NOMO-1 treated with dmso at 0.1 percent for 144 hours (cell line): ENCODE data around the gene GPR25.
A peak's percentile ranks its signal among the peaks of the same experiment; 100 is the strongest.

Experiments used
- DNase-seq: peaks from one replicate; lab custom pipeline; 2025; ENCODE audit not compliant: unreplicated experiment; lab: John Stamatoyannopoulos, UW

Gene GPR25, protein sequence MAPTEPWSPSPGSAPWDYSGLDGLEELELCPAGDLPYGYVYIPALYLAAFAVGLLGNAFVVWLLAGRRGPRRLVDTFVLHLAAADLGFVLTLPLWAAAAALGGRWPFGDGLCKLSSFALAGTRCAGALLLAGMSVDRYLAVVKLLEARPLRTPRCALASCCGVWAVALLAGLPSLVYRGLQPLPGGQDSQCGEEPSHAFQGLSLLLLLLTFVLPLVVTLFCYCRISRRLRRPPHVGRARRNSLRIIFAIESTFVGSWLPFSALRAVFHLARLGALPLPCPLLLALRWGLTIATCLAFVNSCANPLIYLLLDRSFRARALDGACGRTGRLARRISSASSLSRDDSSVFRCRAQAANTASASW

DNA sequence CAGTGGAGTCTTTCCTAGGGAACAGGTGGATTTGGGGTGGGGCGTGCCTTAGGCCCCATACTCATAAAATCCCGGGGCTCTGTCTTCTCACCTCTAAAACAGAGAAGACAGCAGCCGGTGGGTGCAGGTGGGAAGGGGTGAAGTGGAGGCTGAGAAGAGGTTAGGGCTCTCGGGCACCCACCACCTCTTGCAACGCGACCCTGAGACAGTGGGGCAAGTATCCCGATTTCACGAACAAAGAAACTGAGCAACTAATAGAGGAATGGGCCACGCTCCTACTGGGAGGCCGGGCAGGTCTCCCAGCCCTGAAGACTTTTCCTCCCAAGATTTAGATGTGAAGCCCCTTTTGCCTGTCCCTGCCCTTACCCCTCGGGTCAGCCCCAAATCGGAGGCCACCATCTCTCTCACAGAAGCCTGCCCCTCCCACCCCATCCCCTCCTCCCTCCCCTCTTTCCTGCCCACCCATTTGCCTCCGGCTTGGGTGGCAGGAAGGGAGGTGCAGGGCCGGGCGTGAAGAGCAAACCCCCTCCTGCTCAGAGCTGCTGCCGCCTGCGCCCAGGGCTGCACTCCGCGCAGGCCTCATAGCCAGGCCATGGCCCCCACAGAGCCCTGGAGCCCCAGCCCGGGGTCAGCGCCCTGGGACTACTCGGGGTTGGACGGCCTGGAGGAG is at the start of gene GPR25:
Gene GPR25, plus strand, starts transcription at position 536 of the 670 bp plus-strand sequence. Its CDS starts 57 bp downstream, at position 593.
- DNase-seq: no peak

DNA sequence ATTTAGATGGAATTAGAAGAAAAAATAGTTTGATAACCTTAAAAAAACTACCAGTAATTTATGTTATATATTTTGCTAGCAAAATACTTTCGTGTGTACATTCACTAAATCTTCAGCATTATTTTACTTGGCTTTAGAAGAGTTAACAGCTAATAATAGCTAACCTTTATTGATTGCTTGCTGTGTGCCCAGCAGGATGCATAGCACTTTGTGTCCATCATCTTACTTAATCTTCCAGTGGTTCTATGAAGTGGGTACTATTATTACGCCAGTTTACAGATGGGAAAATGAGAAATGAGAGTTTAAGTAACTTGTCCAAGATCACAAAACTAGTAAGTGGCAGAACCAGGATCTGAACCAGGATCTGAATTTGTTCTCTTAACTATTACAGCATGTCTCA is 41.7 kb upstream of the GPR25 start:
- DNase-seq: no peak

DNA sequence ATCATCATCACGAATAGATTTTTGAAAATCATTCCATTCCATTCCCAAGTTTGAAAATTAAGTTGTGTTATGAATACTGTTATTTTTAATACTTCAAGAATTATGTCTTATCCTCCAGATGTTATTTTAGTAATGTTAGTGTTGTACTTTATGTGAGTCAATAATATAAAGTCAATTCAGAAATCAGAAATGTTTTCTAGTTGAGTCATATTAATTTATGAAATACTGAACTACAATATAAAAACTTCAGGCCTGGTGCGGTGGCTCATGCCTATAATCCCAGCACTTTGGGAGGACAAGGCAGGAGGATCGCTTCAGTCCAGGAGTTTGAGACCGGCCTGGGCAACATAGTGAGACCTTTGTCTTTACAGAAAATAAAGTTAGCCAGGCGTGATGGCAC is 38.4 kb upstream of the GPR25 start:
- DNase-seq: no peak

DNA sequence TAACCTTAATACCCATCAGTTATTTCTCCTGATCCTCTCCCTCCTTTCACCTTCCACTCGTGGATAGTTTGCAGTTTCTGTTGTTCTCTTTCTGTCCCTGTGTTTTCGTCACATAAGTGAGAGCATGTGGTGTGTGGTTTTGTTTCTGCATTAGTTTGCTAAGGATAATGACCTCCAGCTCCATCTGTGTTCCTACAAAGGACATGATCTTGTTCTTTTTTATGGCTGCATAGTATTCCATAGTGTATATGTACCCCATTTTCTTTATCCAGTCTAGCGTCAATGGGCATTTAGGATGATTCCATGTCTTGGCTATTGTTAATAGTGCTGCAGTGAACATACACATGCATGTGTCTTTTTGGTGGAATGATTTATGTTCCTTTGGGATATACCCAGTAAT is 36.6 kb upstream of the GPR25 start:
- no peak for DNase-seq

DNA sequence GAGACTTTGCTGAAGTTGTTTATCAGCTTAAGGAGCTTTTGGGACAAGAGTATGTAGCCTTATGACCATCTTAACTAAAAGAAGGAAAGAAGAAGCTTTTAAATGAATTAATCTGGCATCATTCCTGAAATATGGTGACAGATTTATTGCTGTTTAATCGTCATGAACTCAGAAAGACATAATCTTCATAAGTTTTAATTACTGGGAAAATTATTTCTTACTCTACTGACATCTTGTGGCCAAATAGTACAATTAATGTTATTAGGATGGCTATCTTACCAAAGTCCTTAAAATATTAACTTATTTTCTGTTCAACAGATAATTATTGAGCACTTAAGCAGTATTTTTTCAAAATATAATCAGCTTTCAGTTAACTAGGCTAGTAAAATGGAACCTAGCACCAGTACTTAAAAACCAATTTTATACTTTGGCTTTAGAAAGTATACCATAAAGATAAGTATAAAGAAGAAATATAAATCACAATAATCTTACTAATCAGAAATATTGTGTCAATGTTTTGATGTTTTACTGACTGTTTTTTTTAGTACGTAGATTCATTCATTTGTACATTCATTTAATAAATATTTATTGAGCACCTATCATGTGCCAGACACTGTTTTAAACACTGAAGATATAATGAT is 34.7 kb upstream of the GPR25 start:
- DNase-seq: no peak

DNA sequence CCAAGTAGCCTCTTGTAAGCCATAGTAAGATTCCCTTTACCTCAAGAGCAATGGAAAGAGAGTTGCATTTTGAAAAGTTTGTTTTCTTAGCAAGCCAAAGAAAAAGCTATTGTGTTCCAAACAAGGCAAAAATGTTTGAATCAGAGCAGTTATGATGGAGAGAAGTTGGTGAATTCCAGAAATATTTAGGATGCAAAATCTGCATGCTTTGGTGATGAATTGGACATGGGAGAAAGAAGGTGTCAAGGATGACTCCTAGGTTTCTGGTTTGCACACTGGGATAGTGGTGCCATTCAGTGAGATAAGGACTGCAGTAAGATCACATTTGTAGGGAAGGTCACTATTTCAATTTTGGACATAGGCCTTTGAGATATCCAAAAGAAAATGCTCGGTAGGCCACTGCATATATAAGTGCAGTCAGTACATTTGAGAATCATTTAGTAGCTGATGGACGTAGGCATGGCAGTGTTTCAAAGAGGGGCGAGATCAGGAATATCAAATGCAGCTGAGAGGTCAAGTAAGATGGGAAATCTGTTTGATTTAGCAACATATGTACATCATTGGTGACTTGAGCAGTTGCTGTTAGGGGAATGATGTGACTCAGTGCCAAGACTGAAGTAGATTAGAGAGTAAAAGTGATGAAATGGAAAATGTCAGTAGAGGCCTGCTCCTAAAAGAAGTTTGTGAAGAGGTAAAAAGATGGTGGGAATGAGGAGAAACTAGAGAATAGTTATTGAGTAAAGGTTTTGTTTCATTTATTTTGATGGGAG is 33.9 kb upstream of the GPR25 start:
- DNase-seq: no peak

DNA sequence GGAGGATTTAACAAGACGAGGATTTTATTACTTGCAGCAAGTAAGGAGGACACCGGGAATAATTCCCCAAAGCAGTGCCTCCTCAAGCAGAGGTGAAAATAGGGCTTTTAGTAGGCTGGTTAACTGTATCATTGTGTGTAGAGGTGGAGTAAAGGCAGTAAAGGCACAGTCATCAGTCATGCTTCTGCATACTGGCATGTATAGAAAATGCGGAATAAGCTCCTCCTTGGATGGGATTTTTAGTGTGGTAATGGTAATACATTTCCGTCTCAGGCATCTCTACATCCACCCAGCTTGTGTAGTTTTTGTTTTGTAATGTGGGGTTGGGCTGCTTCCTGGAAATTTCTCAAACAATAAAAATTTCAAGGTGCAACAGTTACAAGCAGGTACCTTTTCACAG is 27.4 kb upstream of the GPR25 start:
- no peak for DNase-seq

DNA sequence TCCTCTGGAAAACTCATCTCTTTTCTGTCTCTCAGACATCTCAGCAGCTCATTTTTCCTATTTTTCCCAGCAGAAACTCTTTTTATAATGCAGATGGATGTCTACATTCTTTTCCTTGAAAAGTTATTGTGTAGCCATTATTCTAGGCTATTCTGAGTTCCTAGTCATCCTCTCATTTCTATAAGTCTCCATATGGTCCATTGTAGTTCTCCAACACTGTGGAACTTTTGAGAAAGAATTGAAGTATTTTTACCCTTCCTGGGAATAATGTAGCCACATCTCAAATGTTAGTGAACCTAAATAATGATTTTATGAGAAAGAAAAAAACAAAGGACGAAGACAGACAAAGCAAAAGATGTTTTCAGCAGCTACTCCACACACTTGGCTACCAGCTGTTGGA is 26.4 kb upstream of the GPR25 start:
- DNase-seq: no peak

DNA sequence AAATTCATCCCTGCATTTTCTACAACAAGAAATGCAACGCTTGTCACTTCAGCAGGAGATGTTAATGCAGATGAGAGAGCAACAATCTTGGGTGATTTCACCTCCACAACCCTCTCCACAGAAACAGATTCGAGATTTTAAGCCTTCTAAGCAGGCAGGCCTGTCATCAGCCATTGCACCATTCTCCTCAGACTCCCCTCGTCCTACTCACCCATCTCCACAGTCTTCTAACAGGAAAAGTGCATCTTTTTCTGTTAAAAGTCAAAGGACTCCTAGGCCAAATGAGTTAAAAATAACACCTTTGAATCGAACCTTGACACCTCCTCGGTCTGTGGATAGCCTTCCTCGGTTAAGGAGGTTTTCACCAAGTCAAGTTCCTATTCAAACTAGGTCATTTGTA is 23.4 kb upstream of the GPR25 start:
- no peak for DNase-seq

DNA sequence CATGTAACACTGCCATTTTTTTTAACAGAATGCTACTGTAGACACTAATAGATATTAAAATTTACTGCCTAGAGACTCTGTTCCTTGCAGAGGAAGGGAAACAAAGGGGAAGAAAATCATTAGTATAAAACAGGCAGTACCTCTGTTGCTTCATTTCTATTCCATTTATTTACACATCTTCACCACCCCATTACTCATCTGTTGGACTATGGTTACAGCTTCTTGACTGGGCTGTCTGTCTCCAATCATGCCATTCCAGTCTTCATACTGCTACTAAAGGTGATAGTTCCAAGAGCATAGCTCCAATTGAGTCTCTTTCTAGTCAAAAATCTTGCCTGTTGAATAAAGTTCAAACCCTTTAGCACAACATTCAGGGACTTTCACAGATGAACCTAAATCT is 22.2 kb upstream of the GPR25 start:
- DNase-seq: peak; percentile 36

DNA sequence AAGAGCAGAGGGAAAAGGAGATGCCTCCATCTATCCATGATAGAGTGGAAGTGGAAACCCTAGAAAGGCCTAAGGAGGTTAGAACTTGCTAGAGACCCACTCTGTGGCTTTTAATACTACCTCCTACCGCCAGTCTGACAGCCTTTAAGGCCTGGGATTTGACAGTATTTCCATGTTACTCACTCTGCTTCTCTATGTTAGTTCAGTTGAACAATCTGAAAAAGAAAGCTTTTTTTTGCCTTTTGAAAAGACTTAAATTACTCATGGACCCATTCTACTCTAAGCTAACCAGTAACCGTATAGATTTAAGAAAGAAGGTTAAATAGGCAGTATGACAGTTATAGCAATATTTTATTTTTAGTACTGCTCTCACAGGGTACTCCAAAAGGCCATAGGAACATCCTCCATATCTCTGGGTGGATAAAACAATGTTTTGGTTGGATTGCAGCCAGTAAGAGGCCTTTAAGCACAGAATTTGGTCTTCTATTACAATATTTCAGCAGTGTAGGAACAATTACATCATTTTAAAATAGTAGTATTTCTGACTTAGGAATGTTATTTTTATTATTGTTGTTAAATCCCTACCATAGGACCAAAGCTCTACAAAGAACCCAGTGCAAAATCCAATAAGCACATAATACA is 15.9 kb upstream of the GPR25 start:
- no peak for DNase-seq

DNA sequence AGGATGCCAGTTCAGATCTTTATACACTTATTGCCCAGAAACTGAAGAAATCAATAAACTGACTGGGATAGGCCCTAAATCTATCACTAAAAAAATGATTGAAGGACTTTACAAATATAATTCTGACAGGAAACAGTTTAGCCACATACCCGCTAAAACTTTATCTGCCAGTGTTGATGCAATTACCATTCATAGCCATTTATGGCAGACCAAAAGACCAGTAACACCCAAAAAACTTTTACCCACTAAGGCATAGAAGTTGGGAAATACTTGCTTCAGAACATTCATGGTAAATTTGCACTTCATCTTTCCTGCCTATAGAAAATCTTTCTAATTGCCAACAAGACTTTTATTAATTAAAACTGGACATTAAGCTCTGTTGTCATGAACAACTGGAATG is 15.0 kb upstream of the GPR25 start:
- DNase-seq: no peak

DNA sequence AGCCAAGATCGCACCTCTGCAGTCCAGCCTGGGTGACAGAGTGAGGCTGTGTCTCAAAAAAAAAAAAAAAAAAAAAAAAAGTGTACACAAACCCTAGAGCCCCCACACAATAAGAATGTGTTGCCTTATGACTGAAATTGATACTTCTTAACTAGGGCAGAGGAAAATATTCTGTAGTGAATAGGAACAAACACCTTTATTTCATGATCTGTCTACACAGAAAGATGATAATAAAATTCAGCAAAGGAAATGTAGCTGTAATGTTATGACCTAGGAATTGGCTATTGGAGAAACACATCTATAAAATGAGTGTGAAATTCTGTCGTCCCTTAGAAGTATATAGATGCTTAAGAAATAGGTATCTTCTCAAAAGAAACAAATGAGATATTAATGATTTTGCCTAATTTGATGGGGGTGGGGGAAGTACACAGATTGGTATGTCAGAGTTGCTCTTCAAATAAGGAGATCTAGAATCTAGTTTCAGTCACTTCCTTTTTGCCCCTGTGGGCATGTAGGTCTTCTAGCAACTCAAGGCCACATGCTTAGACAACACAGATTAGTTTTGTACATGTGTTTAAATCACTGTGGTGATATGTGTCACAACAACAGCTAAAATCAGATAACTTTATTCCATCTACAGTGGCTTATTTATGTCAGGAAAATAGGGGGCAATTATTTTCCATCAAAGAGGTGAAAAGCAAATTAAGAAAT is 10.7 kb upstream of the GPR25 start:
- DNase-seq: peak; percentile 28

DNA sequence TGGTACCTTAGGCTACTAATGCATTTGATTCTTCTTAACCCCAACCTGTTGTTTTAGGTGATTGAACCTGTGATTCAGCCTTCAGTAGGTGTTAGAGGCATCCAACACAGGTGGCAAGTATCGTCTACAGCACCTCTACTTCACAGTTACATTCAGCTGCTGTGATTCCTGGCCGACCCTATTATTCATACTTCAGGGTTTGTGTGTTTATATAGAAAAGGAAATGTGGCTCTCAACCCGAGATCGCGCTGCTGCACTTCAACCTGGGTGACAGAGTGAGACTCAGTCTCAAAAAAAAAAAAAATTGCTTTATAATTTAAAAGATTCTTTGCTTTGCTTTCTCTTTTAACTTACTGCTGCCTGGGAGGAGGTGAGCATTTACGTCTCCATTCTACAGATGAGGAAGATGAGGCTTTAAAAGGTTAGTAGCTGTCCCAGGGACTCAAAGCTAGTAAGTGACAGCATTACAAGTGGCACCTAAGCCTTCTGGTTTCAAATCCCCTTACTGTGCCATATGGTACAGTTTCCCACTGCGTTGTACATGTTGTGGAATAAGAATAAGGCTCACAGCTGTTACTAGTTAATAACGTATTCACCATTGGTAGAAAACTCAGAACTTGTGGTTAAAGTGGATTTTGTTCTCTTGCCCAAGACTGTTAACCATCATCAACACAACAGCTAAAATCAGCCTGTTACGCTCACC is 9.9 kb upstream of the GPR25 start:
- DNase-seq: no peak

DNA sequence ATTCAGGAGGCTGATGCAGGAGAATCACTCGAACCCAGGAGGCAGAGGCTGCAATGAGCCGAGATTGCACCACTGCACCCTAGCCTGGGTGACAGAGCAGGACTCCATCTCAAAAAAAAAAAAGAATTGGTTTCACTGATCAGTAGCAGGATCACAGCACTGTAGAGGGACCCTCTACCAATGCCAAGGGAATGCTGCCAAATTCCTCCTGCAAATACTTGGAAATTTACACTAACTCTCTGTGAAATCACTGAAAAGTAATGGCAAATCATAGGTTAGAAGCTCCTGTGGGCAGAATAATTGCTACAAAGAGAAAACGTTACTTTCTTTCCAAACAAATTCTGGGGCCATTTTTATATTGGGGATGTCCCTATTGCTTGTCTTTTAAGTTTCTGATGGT is 6.7 kb upstream of the GPR25 start:
- no peak for DNase-seq

DNA sequence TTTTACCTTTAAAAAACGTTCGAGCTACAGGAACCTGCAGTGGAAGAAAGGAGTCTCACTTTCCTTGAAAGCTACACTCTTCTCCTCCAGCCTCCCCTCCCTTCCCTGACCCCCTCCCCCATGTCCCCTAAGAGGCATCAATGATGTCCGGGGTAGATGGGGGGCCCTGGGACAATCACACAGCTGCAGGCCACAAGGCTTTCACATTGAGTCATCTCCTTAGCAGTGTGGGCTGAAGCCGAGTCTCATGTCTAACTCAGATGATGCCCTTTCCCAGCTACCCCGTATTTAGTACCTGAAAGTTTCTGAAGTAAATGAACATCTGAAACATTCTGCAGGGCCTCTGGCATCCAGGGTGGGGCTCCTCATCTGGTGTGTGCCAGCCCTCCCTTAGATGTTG is 6.3 kb upstream of the GPR25 start:
- DNase-seq: no peak

DNA sequence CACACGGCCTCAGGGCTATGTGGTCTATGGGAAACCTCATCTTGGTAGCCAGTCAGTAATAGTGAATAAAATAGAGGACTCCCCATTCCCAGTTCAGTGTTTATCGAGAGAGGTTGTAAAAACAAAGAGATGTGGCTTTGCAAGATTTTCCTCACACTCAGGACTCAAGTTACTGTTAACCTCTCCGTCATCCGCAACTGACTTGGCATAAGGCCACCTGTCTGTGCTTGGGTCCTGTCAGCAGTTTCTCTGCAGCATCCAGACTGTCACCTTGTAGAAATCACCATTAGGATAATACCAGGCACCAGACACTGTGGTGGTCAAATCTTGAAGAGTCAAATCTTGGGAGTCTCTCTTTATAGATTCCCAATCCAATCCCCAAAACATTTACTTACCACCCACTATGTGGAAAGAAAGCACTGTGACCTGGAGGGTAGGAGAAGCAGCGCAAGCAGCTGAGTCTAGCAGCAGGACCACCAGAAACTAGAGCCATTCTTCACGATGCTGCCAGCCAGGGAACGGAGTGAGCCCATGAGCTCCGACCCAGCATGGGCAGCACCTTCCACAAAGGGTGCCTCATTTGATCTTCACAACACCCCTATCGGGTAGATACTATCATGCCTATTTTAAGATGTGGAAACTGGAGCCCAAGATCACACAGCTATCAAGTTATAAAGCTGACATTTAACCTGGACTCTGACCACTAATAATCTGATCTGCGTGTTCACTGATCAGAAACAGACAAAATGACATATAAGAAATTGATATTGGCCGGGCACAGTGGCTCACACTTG is 5.6 kb upstream of the GPR25 start:
- no peak for DNase-seq

DNA sequence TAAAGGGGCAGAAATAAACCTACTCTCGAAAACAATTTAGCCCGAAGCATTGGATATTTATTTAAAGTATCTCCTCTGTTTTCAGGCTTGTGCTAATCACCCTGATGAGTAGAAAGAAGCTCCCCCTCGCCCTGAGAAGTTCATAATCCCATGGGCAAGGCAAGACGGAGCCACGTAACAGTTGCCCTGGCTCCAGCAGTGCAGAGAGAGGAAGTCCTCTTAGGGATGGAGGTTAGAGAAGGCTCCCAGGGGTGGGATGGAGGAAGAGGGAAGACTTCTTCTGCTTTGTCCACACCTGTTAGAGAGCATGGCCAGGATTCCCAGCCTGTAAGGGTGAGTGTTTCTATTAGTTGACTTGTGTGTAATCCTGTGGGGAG is 3.4 kb upstream of the GPR25 start:
- DNase-seq: no peak

DNA sequence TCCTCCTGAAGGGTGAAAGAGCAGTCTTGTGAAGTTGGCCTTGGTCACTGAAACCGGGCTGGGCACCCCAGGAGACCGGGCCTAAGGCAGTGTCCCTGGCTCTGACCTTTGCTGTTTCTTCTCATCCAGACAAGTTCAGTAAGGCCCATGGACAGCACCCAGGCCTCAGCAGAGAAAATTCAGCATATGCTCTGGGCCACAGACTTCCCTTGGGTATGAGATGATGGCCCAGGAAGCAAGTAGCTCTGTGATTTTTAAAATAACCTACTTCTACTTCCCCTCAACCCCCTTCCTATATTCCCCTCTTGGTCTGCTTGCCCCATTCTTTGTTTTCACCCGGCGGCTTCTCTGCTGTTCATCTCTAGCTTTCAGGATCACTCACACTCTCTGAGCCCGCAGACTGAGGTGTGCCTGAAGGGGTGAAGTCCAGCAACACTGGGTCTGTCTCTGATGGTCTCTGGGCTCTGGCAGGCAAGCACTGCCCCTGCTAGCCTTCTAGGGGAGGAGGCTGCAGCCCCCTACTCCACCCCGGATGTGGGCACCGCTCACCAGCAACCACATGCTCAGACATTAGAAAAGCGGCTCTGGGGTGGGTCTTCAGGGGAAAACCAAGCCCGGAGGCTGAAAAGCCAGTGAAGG is 2.9 kb upstream of the GPR25 start:
- no peak for DNase-seq
